ENCODE data around the gene HS1BP3. TPM values are rescaled to one million over a fixed set of nuclear protein-coding genes. Genes with fewer than 3 reads are reported as not detected.

HS1BP3 gene
- total and polyA plus RNA-seq, 2 of the 13 experiments (the other 11 are each of a cell fraction or from before 2014, with no cell fraction given) = 15.2 to 22.0 TPM

DNA sequence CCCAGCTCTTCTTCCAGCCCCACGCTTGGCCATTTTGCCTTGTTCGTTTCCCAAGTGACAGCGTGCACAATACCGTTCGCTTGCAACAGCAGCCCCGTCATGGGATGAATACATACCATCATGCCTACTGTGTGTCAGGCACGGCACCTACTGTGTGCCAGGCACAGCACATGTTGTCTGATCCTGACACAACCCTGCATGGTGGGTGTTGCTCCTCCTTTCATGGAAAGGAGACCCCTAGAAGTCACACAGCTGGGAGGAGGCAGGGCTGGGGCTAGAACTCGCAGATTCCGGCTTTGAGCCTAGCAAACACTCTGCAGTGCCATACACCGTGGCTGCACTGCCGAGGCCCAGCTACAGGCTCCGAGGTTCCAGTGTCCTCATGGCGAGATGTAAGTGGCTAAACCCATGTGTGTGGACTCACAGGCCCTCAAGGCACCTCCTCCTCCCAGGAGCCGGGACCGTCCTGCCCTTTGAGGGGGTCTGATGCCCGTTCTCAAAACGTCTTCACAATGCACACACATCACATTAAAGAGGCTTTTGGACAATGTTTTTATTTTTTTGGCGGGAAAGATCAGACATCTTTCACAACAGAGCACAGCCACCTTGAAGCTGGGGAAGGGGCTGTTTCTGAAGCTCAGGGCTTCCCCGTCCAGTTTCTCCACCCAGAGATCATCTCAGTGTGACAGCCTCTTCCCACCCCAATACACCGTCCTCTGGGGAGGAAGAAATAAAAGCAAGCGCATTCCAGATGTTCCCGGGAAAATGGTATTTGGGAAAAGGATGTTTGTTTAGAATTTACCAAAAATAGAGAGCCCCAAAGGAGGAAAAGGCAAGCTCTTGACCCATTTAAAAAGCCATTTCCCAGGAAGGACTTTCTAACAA lies 64.9 kb downstream of the HS1BP3 start (continued):
- TF ChIP-seq ZNF136 (CRISPR knock-in tag; IDR thresholded peaks at IDR 0.05; ENCODE audit: low read depth) (no peak), TOE1 (CRISPR knock-in tag; IDR thresholded peaks at IDR 0.05) (no peak), ZNF431 (CRISPR knock-in tag; IDR thresholded peaks at IDR 0.05; ENCODE audit: borderline replicate concordance, low read depth) (no peak), MYNN (CRISPR knock-in tag; IDR thresholded peaks at IDR 0.05; ENCODE audit: low read depth) (no peak), ZFAT (CRISPR knock-in tag; conservative IDR thresholded peaks at IDR 0.05) (no peak), ATF1 (CRISPR knock-in tag; IDR thresholded peaks at IDR 0.05) (no peak), ATAD3A (CRISPR knock-in tag; IDR thresholded peaks at IDR 0.05) (no peak), FOSL2 (CRISPR knock-in tag; IDR thresholded peaks at IDR 0.05) (peak; percentile 28; the same call in 1 of the 2 replicates), MAFF (IDR thresholded peaks at IDR 0.05; ENCODE audit: low read depth, low read length) (no peak), KLF16 (CRISPR knock-in tag; IDR thresholded peaks at IDR 0.05) (peak in 1 of 2 experiments; percentile 63; a peak in 1 of 4 replicates), PPARG (CRISPR knock-in tag; conservative IDR thresholded peaks at IDR 0.05) (no peak), TP53 (CRISPR knock-in tag; conservative IDR thresholded peaks at IDR 0.05) (no peak), NCOA1 (CRISPR knock-in tag; IDR thresholded peaks at IDR 0.05) (no peak)
- TF ChIP-seq, protein P1, sequence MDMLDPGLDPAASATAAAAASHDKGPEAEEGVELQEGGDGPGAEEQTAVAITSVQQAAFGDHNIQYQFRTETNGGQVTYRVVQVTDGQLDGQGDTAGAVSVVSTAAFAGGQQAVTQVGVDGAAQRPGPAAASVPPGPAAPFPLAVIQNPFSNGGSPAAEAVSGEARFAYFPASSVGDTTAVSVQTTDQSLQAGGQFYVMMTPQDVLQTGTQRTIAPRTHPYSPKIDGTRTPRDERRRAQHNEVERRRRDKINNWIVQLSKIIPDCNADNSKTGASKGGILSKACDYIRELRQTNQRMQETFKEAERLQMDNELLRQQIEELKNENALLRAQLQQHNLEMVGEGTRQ (IDR thresholded peaks at IDR 0.05; ENCODE audit: low read depth, low read length) = no peak
- TF ChIP-seq, protein P1 (CRISPR knock-in tag; IDR thresholded peaks at IDR 0.05; ENCODE audit: borderline replicate concordance) = no peak
- TF ChIP-seq, protein P2, sequence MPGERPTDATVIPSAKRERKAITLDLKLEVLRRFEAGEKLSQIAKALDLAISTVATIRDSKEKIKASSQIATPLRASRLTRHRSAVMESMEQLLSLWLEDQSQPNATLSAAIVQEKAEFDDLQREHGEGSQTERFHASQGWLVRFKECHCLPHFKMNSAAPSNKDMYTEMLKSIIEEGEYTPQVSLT (CRISPR knock-in tag; IDR thresholded peaks at IDR 0.05; ENCODE audit: borderline replicate concordance, low read depth) = no peak
- TF ChIP-seq, protein P3, sequence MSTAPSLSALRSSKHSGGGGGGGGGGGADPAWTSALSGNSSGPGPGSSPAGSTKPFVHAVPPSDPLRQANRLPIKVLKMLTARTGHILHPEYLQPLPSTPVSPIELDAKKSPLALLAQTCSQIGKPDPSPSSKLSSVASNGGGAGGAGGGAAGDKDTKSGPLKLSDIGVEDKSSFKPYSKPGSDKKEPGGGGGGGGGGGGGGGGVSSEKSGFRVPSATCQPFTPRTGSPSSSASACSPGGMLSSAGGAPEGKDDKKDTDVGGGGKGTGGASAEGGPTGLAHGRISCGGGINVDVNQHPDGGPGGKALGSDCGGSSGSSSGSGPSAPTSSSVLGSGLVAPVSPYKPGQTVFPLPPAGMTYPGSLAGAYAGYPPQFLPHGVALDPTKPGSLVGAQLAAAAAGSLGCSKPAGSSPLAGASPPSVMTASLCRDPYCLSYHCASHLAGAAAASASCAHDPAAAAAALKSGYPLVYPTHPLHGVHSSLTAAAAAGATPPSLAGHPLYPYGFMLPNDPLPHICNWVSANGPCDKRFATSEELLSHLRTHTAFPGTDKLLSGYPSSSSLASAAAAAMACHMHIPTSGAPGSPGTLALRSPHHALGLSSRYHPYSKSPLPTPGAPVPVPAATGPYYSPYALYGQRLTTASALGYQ (CRISPR knock-in tag; IDR thresholded peaks at IDR 0.05) = 0 out of 2 replicates have a peak, but pooled peaks have one; percentile 18
- TF ChIP-seq, protein P4, sequence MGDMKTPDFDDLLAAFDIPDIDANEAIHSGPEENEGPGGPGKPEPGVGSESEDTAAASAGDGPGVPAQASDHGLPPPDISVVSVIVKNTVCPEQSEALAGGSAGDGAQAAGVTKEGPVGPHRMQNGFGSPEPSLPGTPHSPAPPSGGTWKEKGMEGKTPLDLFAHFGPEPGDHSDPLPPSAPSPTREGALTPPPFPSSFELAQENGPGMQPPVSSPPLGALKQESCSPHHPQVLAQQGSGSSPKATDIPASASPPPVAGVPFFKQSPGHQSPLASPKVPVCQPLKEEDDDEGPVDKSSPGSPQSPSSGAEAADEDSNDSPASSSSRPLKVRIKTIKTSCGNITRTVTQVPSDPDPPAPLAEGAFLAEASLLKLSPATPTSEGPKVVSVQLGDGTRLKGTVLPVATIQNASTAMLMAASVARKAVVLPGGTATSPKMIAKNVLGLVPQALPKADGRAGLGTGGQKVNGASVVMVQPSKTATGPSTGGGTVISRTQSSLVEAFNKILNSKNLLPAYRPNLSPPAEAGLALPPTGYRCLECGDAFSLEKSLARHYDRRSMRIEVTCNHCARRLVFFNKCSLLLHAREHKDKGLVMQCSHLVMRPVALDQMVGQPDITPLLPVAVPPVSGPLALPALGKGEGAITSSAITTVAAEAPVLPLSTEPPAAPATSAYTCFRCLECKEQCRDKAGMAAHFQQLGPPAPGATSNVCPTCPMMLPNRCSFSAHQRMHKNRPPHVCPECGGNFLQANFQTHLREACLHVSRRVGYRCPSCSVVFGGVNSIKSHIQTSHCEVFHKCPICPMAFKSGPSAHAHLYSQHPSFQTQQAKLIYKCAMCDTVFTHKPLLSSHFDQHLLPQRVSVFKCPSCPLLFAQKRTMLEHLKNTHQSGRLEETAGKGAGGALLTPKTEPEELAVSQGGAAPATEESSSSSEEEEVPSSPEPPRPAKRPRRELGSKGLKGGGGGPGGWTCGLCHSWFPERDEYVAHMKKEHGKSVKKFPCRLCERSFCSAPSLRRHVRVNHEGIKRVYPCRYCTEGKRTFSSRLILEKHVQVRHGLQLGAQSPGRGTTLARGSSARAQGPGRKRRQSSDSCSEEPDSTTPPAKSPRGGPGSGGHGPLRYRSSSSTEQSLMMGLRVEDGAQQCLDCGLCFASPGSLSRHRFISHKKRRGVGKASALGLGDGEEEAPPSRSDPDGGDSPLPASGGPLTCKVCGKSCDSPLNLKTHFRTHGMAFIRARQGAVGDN (CRISPR knock-in tag; IDR thresholded peaks at IDR 0.05) = peak; percentile 96
- TF ChIP-seq, protein P5, sequence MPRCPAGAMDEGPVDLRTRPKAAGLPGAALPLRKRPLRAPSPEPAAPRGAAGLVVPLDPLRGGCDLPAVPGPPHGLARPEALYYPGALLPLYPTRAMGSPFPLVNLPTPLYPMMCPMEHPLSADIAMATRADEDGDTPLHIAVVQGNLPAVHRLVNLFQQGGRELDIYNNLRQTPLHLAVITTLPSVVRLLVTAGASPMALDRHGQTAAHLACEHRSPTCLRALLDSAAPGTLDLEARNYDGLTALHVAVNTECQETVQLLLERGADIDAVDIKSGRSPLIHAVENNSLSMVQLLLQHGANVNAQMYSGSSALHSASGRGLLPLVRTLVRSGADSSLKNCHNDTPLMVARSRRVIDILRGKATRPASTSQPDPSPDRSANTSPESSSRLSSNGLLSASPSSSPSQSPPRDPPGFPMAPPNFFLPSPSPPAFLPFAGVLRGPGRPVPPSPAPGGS (CRISPR knock-in tag; IDR thresholded peaks at IDR 0.05) = no peak

Measured in HepG2 (cell line).